HEK293T (cell line): ENCODE measurements around the gene SULT1A2.

Experiments
- ARNT ChIP-seq: fragments of 450-650 bp; IDR thresholded peaks from 2 replicates; pipeline ENCODE4 v1.6.1; 2017; ENCODE audit warnings: mild to moderate bottlenecking
- HDGF ChIP-seq: fragments of 450-650 bp; IDR thresholded peaks from 2 replicates; pipeline ENCODE4 v1.6.1; 2017; ENCODE audit warnings: antibody characterized with exemption, borderline replicate concordance
- NFRKB ChIP-seq: fragments of 450-650 bp; IDR thresholded peaks from 2 replicates; pipeline ENCODE4 v1.6.1; 2016; ENCODE audit warnings: mild to moderate bottlenecking, moderate library complexity
- SP1 ChIP-seq: fragments of 450-650 bp; IDR thresholded peaks from 2 replicates; pipeline ENCODE4 v1.6.1; 2017
- TARDBP ChIP-seq: fragments of 450-650 bp; IDR thresholded peaks from 2 replicates; pipeline ENCODE4 v1.6.1; 2016

- TF ChIP-seq SP1 (no peak), HDGF (no peak), NFRKB (no peak), ARNT (no peak), TARDBP (no peak)
These were observed 6.7 kb upstream of the SULT1A2 start for GRCh38 chr16:28603381-28604185.
